GM19397 (cell line): Measurements from ENCODE around the gene CLIC4.

ENCODE experiments used
- ATAC-seq: cut with Tn5 transposase; IDR thresholded peaks from one replicate; pipeline ENCODE4 v1.9.1; 2021; ENCODE audit warnings: mild to moderate bottlenecking, moderate library complexity; ENCODE audit not compliant: unreplicated experiment

Gene CLIC4

GRCh38 chr1:24853649-24854048, 108.4 kb downstream of the CLIC4 start:
- no peak for ATAC-seq

- ATAC-seq, result no peak
Observed at GRCh38 chr1:24855474-24855873, 110.2 kb downstream of the CLIC4 start.

GRCh38 chr1:24856787-24857506, 111.7 kb downstream of the CLIC4 start:
- no peak for ATAC-seq

- ATAC-seq, result no peak
Observed at GRCh38 chr1:24857507-24858133, 112.4 kb downstream of the CLIC4 start.

- ATAC-seq, result no peak
Observed at GRCh38 chr1:24858277-24858676, 113.0 kb downstream of the CLIC4 start.

- ATAC-seq, result no peak
Observed at GRCh38 chr1:24859063-24860010, 114.1 kb downstream of the CLIC4 start.

- ATAC-seq, result no peak
Observed at GRCh38 chr1:24860841-24861240, 115.6 kb downstream of the CLIC4 start.

GRCh38 chr1:24861821-24862727, 116.8 kb downstream of the CLIC4 start:
- no peak for ATAC-seq

GRCh38 chr1:24862775-24863483, 117.7 kb downstream of the CLIC4 start:
- ATAC-seq, result no peak

GRCh38 chr1:24864370-24864777, 119.1 kb downstream of the CLIC4 start:
- ATAC-seq, result no peak

- ATAC-seq, result no peak
Observed at GRCh38 chr1:24865168-24865567, 119.9 kb downstream of the CLIC4 start.

- ATAC-seq, result no peak
Observed at GRCh38 chr1:24865587-24865986, 120.3 kb downstream of the CLIC4 start.

- ATAC-seq, result no peak
Observed at GRCh38 chr1:24866211-24867083, 121.2 kb downstream of the CLIC4 start.

GRCh38 chr1:24867084-24867870, 122.0 kb downstream of the CLIC4 start:
- ATAC-seq, result no peak

GRCh38 chr1:24868016-24868875, 123.0 kb downstream of the CLIC4 start:
- no peak for ATAC-seq

GRCh38 chr1:24870551-24871195, 125.4 kb downstream of the CLIC4 start:
- no peak for ATAC-seq
